Measurements from ENCODE around the gene RPS3.

Gene RPS3

GRCh38 chr11:75450236-75450635 is 50.9 kb downstream of the RPS3 start:
- H3K4me3 ChIP-seq (replicated peaks; ENCODE audit: low read depth, low read length) = no peak overlapping the region
- no peak for TF ChIP-seq CTCF (IDR thresholded peaks at IDR 0.05; ENCODE audit: low read length, missing control alignments)
- DNase-seq (ENCODE audit: low read depth) = no peak

GRCh38 chr11:75450826-75451821 is 51.8 kb downstream of the RPS3 start:
- DNase-seq (ENCODE audit: low read depth) = no peak
- peak; percentile 50 for TF ChIP-seq CTCF (IDR thresholded peaks at IDR 0.05; ENCODE audit: low read length, missing control alignments)
- no peak overlapping the region for H3K4me3 ChIP-seq (replicated peaks; ENCODE audit: low read depth, low read length)

- DNase-seq (ENCODE audit: low read depth) = peak; percentile 62
- TF ChIP-seq CTCF (IDR thresholded peaks at IDR 0.05; ENCODE audit: low read length, missing control alignments) = no peak
- H3K4me3 ChIP-seq (replicated peaks; ENCODE audit: low read depth, low read length) = no peak overlapping the region
Measured at GRCh38 chr11:75453916-75454655, 54.8 kb downstream of the RPS3 start.

- no peak overlapping the region for H3K4me3 ChIP-seq (replicated peaks; ENCODE audit: low read depth, low read length)
- no peak for DNase-seq (ENCODE audit: low read depth)
- TF ChIP-seq CTCF (IDR thresholded peaks at IDR 0.05; ENCODE audit: low read length, missing control alignments) = no peak
Measured at GRCh38 chr11:75454987-75455386, 55.7 kb downstream of the RPS3 start.

Measured in fibroblast of pulmonary artery (primary cell).